NB4 (cell line): ENCODE results near the gene DENND5B.
"Not testable (repeated sequence)": the region's sequence is repeated elsewhere in the genome, so short reads cannot be mapped to it uniquely, and the experiment has no call there.

Source experiments
- CTCF ChIP-seq: IDR thresholded peaks from one replicate; pipeline ENCODE4 v1.5.1; 2012; ENCODE audit warnings: low read depth, low read length
- MYC ChIP-seq: IDR thresholded peaks from 2 replicates; pipeline ENCODE4 v1.6.1; 2011; ENCODE audit warnings: low read depth, low read length

GRCh38 chr12:31608299-31608698 is 17.4 kb upstream of the DENND5B start:
- TF ChIP-seq MYC, CTCF: not testable (repeated sequence)
